ENCODE results near the gene TBX1. TPM values are rescaled to one million over a fixed set of nuclear protein-coding genes. Genes with fewer than 3 reads are reported as not detected.

TBX1 gene
- total RNA-seq, 2 experiments from 2014 or later, result not detected

GRCh38 chr22:19751497-19752245 lies 8.9 kb upstream of the TBX1 start:
- H3K36me3 Mint-ChIP-seq, result no peaks in the 10 kb centered on the region
- DNase-seq, result no peak
- no peak overlapping the region for H3K27ac Mint-ChIP-seq
- peaks cover 31% of the 10 kb centered on the region for H3K27me3 Mint-ChIP-seq
- no peaks in the 10 kb centered on the region for H3K9me3 Mint-ChIP-seq
- H3K4me1 Mint-ChIP-seq, result peaks cover 7% of the 10 kb centered on the region
- H3K4me3 Mint-ChIP-seq, result no peak overlapping the region

DNA sequence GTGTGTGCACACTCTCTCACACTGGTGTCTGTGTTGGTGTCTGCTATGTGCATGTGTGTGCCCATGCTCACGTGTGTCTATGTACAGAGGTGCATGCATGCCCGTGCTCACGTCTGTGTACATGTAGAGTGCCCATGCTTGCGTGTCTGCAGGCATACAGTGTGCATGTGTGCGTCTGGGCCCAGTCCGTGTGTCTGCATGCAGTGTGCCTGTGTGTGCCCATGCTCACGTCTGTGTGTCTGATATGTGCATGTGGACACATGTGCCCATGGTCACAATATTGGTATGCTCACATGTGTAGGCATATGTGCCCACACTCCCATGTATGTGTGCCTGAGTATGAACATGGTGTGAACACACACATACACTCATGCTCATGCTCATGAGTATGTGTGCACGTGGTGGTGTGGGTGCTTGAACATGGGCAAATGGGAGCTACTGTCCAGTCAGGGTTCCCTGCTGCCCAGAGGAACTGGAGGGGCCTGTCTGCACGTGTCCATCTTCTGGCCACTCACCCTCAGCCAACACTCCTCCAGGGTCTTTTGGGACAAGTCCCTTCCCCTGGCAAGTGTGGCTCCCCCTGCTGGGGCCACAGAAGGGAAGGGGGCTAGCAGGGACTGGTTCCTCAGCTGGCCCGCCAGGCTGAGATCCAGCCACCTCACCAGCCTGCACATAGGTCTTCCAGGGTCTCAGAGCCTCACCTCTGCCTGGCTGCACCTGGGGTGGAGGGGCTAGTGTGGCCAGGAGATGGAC lies 7.3 kb upstream of the TBX1 start:
- no peaks in the 10 kb centered on the region for H3K36me3 Mint-ChIP-seq
- no peak overlapping the region for H3K27ac Mint-ChIP-seq
- H3K9me3 Mint-ChIP-seq, result no peaks in the 10 kb centered on the region
- H3K4me1 Mint-ChIP-seq, result peaks cover 12% of the 10 kb centered on the region
- H3K4me3 Mint-ChIP-seq, result no peak overlapping the region
- no peak for DNase-seq
- peaks cover 44% of the 10 kb centered on the region for H3K27me3 Mint-ChIP-seq

DNA sequence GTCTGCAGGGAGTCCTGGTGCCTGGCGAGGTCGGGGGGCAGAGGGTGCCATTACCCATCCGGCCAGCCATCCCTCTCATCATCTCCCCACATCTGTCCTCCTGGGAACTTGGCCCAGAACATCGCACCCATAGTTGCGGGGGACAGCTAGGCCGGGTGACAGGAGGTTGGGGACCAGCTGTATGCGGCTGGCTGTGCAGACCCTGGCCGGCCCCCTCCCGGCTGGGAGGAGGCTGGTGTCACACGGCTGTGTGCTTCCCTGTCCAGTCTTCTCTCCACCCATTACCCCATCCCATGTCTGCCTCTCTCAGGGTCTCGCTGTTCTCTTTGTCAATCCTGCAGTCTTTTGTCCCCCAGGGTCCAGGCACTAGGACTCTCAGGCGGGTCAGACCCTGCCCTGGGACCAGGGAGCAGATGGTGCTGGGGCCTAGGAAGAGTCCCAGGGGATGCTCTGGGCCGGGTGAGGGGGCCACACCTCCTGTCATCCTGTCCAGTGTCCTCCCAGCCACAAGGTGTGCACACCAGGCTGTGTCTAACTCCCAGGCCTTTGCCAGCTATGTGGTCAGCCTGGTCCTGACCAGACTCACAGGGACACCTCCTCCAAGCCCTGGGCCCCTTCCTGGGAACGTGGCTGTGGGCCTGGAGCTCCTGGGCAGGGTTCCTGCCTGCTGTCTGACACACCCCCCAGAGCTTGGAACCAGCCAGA lies 6.4 kb upstream of the TBX1 start:
- H3K4me3 Mint-ChIP-seq, result no peak overlapping the region
- no peaks in the 10 kb centered on the region for H3K36me3 Mint-ChIP-seq
- H3K9me3 Mint-ChIP-seq, result no peaks in the 10 kb centered on the region
- no peak for DNase-seq
- H3K27ac Mint-ChIP-seq, result no peak overlapping the region
- peaks cover 50% of the 10 kb centered on the region for H3K27me3 Mint-ChIP-seq
- peaks cover 12% of the 10 kb centered on the region for H3K4me1 Mint-ChIP-seq

DNA sequence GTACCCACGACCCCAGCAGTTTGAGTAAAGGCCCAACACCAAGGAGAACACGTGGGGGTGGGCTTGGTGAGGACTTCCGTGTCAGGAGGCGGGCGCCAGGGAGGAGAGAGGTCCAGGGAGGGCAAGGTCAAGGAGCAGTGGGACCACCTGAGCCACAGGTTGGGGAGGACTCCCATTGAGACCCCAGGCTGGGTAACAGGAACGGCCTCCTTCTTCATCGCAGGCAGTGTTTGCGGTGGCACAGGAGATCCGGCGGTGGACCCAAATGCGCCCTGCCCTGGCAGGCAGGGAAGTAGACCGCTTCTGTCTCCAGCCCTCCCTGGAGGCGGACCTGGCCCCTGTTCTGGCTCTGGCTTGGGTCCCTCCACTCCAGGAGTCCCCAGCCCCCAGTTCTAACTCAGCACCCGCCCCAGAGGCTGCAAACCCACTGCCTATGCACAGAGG lies 5.9 kb upstream of the TBX1 start:
- peaks cover 16% of the 10 kb centered on the region for H3K4me1 Mint-ChIP-seq
- no peak for DNase-seq
- no peaks in the 10 kb centered on the region for H3K36me3 Mint-ChIP-seq
- no peak overlapping the region for H3K27ac Mint-ChIP-seq
- H3K4me3 Mint-ChIP-seq, result no peak overlapping the region
- no peaks in the 10 kb centered on the region for H3K9me3 Mint-ChIP-seq
- H3K27me3 Mint-ChIP-seq, result peaks cover 55% of the 10 kb centered on the region

DNA sequence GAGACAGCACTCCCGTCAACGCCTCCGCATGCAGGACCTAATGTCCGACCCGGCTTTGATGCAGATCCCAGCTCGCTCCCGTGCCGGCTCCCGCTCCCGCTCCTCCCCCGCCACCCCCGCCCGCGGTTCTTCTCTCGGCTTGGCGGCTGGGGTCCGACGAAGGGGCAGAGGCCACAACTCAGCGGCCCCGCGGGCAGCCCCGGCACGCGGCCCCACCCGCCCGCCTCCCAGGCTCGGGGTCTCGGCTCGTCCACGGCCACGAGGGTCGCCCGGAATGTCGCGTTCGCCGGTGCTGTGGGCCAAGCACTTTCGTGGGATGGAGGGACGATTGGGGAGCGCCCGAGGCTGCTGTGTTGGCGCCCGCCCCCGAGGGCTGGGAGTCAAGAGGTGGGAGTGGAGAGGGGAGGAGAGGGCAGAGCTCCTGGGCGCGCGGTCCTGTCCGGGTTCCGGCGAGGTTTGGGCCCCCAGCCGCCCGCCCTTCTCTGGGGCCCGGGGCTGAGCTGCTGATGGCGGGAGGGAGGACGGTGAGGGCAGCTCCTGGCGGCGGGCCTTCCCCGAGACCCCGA lies 5.3 kb upstream of the TBX1 start:
- Mint-ChIP-seq H3K36me3 (no peaks in the 10 kb centered on the region), H3K27me3 (peaks cover 60% of the 10 kb centered on the region), H3K27ac (no peak overlapping the region), H3K4me1 (peaks cover 21% of the 10 kb centered on the region), H3K4me3 (no peak overlapping the region), H3K9me3 (no peaks in the 10 kb centered on the region)
- DNase-seq, result no peak

DNA sequence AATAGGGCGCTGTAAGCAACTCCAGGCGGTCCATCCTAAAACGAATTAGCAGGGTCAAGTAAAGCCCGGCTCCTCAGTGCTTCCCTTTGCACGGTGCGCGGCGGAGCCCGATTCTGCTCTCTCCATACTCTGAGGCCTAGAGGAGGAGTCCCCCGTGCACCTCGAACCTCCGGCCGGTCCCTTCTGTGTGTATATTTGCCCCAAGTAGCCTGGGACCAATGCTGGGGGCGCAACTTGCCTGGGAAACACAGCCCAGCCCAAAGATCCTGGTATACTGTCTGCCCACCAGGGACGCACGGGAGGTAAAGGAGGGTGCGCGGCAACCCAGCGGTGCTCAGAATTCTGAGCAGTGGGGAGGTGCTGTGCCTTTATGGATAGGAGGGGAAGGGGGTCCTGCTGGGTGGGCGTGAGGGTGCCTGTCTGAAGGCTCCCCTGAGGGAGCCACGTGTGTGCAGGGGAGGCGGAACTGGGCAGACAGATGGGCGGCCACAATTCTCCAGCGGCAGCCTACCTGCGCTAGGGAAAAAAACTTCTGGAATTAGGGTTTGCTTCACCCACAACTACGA lies 4.8 kb upstream of the TBX1 start:
- Mint-ChIP-seq H3K27ac (no peak overlapping the region), H3K36me3 (no peaks in the 10 kb centered on the region), H3K9me3 (no peaks in the 10 kb centered on the region), H3K4me3 (no peak overlapping the region), H3K4me1 (peaks cover 22% of the 10 kb centered on the region), H3K27me3 (peaks cover 62% of the 10 kb centered on the region)
- DNase-seq, result no peak

DNA sequence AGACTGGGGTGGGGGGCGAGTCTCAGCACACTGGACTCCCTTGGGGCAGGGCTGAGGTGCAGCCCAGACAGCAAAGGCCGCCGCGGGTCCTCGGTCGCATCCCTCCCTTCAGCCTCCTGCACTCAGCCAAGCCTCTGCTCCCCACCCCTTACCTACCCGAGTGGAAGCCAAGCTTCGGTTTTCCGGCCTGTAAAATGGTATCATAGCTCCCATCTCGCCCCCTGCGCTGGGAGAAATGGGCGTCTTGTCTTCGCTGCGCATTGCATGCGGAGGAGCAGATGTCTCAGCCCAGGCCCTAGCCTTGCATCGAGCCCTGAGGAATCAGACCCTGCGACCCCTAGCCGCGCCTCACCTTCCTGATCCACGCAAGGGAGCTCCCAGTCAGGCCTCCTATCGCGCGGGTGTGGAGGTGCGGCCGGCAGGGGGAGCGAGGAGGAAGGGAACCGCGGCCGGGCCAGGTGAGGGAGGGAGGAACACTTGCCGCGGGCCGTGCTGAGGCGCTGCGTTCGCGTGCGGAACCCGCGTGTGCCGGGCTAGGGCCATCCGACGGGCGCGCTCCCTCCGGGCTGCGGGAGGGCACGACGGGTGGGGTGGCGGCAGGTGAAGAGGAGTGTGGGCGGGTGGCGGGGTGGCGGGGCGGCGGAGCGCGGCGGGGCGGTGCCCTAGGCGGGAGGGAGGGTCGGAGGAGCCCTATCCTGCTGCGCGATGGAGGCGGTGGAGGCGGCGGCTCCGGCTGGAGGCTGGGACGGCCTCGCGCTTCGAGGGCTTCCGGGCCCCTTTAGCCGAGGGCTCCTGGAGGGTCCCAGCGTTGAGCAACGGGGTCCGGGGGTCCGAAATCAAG lies 4.1 kb upstream of the TBX1 start:
- peak; percentile 67 for DNase-seq
- Mint-ChIP-seq H3K9me3 (no peaks in the 10 kb centered on the region), H3K27me3 (peaks cover 63% of the 10 kb centered on the region), H3K4me3 (peak overlapping the region; percentile 4), H3K27ac (no peak overlapping the region), H3K36me3 (no peaks in the 10 kb centered on the region), H3K4me1 (peaks cover 22% of the 10 kb centered on the region)

DNA sequence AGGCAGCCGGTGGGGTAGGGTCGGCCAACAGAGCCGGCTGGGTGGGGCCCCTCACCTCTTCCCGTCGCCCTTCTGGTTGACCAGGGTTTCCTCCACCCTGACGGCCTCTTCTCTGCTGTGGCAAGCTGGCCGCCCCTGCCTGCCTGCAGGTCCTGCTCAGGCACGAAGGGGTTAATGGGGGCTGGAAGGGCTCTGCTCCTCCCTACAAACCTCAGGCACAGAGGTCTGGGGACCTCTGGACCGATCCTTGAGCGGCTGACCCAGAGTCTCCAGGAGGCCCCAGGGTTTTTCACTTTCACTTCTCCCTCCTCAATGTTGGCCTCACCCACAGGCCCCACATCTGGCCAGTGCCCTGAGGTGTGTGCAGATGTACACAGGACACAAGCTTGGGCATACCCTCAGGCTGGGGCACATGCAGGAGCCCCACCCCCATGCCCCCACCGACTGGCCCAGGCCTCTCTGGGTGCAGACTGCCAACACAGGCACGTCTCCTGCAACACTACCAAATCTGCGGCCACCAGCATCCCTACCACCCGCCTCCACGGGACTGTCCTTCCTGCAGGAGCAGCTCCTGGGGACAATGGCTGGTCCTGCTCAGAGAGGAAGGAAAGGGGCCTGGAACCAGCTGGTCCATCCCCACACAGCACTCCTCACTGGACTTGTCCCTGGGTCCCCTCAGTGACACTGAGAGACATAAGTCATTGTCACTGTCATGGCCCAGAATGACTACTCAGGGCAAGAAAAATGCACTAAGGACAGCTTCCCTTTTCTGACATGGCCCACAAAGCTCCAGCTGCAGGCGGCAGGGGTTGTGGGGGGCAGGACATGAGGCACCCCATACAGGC lies 3.2 kb upstream of the TBX1 start:
- DNase-seq, result no peak

DNA sequence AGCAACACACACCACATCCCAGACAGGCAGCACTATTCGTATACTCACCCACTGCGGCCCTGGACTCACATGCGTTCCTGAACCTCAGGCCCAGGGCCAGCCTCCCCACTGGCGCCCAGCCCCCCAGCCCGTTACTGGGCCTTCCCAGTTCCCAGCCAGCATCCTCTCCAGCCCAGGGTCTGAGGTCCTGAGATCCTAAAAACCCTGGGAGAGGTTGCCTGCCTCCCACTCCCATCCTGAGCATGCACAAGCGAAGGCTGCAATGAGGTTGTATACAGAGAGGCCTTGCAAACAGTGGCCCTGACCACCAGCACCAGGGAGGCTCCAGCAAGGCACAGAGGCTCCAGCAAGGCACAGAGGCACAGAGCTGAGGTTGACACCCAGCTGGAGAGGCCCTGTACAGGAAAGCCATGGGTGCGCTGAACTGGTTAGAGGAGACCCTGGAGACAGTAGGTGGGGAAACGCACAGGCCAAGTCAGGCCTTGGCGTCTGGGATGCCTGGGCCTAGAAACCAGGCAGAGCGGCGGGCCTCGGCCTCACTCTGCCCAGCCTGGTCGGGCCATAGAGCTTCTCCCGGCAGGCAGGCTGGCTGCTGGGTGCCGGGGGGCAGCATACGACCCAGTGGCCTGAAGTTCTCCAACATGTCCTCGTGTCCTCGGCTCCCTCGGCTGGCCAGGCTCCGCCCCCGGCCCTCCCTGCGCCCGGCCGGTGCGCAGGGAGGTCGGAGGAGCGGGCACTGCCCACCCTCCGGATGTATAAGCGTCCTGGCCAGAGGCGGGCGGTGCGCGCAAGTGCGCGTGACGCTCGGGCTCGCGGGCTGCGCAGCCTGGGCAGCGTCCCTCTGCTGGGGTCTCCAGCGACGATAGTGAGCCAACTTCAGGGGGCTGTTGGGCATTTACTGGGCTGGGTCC lies 2.3 kb upstream of the TBX1 start:
- no peak overlapping the region for H3K4me3 Mint-ChIP-seq
- no peaks in the 10 kb centered on the region for H3K9me3 Mint-ChIP-seq
- H3K4me1 Mint-ChIP-seq, result peaks cover 25% of the 10 kb centered on the region
- no peak overlapping the region for H3K27ac Mint-ChIP-seq
- DNase-seq, result no peak
- peaks cover 78% of the 10 kb centered on the region for H3K27me3 Mint-ChIP-seq
- no peaks in the 10 kb centered on the region for H3K36me3 Mint-ChIP-seq

More for the DNA sequence above, 3.2 kb upstream of the TBX1 start:
- peak overlapping the region; percentile 32 for H3K4me3 Mint-ChIP-seq
- H3K27me3 Mint-ChIP-seq, result peaks cover 70% of the 10 kb centered on the region
- H3K27ac Mint-ChIP-seq, result no peak overlapping the region
- H3K4me1 Mint-ChIP-seq, result peaks cover 25% of the 10 kb centered on the region
- H3K36me3 Mint-ChIP-seq, result no peaks in the 10 kb centered on the region
- H3K9me3 Mint-ChIP-seq, result no peaks in the 10 kb centered on the region

- DNase-seq, result no peak
- no peaks in the 10 kb centered on the region for H3K36me3 Mint-ChIP-seq
- H3K4me3 Mint-ChIP-seq, result no peak overlapping the region
- H3K27ac Mint-ChIP-seq, result no peak overlapping the region
- H3K9me3 Mint-ChIP-seq, result no peaks in the 10 kb centered on the region
- peaks cover 25% of the 10 kb centered on the region for H3K4me1 Mint-ChIP-seq
- peaks cover 81% of the 10 kb centered on the region for H3K27me3 Mint-ChIP-seq
These were observed 1.6 kb upstream of the TBX1 start for GRCh38 chr22:19758896-19759426.

DNA sequence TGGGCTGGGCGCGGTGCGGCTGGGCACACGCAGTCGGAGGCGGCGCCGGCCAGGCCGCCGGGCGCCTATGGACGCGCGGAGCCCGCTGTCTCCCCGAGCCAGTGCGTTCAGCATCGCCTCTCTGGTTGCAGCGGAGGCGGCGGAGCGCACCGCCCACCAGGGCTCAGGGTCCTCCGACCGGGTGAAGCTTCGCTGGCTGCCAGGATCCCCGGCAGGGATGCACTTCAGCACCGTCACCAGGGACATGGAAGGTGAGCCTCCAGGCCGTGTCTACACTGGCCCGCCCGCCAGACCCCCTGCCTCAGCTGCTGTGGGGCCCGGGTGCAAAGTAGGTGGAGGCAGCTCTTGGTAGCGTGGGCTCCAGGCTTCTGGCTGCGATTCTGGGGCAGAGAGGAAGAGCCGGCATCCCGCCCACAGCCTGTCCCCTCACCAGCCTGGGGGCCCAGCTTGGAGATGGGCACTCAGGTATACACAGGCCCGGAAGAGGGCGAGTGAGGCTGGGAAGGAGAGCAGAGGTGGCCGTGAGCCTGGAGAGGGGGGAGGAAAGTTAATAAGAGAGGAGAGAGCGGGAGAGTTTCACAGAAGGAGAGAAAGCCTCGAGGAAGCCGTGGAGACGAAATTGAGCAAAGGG lies 1.0 kb upstream of the TBX1 start:
- Mint-ChIP-seq H3K4me1 (peaks cover 25% of the 10 kb centered on the region), H3K27ac (no peak overlapping the region), H3K36me3 (no peaks in the 10 kb centered on the region), H3K4me3 (peak overlapping the region; percentile 78), H3K9me3 (no peaks in the 10 kb centered on the region), H3K27me3 (peaks cover 81% of the 10 kb centered on the region)
- DNase-seq, result no peak

All from activated naive CD8-positive, alpha-beta T cell treated with anti-CD3 and anti-CD28 coated beads for 36 hours (primary cell).